ENCODE results near the gene CDH4.
"Not testable (repeated sequence)": the region's sequence is repeated elsewhere in the genome, so short reads cannot be mapped to it uniquely, and the experiment has no call there.

The CDH4 gene

DNA sequence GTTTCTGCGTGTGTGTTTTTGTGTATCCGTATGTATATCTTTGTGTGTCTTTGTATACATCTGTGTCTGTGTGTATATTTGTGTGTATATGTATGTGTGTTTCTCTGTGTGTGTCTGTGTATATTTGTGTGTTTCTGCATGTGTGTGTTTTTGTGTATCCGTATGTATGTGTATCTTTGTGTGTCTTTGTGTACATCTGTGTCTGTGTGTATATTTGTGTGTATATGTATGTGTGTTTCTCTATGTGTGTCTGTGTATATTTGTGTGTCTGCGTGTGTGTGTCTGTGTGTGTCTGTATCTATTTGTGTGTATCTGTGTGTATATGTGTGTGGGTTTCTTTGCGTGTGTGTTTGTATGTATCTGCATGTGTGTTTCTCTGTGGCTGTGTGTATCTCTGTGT, 192.6 kb downstream of the CDH4 start:
- no peak overlapping the region for H3K9ac ChIP-seq (ENCODE audit: low read depth, low read length)
- H3K27me3 ChIP-seq (ENCODE audit: control insufficient read depth, insufficient read depth, low read length): no peaks in the 10 kb centered on the region
- H3K36me3 ChIP-seq (ENCODE audit: control insufficient read depth, insufficient read depth, low read length): no peaks in the 10 kb centered on the region
- H3K4me3 ChIP-seq (ENCODE audit: low read depth, low read length): no peak overlapping the region
- H3K4me1 ChIP-seq (ENCODE audit: control insufficient read depth, insufficient read depth, low read length): peaks cover 36% of the 10 kb centered on the region
- no peaks in the 10 kb centered on the region for H3K9me3 ChIP-seq (ENCODE audit: control insufficient read depth, insufficient read depth, low read length)

DNA sequence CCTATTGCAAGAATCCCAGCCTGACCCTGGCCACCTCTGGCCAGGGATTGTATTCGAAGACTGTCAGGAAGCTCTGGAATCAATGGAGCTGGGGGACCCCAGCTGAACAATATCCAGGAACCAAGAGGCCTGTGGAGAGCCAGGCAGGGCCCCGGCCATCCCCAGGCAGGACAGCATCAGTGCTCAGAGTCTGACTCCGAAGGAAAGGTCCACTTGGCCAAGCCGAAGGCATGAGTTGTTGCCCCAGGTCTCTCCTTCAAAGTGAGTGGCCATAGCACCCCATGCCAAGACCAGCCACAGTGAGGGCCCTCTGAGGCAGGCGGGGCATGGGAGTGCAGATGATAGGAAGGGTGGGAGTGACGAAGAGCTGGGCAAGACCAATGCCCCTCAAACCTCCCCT, 193.1 kb downstream of the CDH4 start:
- Histone ChIP-seq H3K36me3 (ENCODE audit: control insufficient read depth, insufficient read depth, low read length) (no peaks in the 10 kb centered on the region), H3K9ac (ENCODE audit: low read depth, low read length) (no peak overlapping the region), H3K27me3 (ENCODE audit: control insufficient read depth, insufficient read depth, low read length) (no peaks in the 10 kb centered on the region), H3K4me3 (ENCODE audit: low read depth, low read length) (no peak overlapping the region), H3K4me1 (ENCODE audit: control insufficient read depth, insufficient read depth, low read length) (peaks cover 32% of the 10 kb centered on the region), H3K9me3 (ENCODE audit: control insufficient read depth, insufficient read depth, low read length) (no peaks in the 10 kb centered on the region)

DNA sequence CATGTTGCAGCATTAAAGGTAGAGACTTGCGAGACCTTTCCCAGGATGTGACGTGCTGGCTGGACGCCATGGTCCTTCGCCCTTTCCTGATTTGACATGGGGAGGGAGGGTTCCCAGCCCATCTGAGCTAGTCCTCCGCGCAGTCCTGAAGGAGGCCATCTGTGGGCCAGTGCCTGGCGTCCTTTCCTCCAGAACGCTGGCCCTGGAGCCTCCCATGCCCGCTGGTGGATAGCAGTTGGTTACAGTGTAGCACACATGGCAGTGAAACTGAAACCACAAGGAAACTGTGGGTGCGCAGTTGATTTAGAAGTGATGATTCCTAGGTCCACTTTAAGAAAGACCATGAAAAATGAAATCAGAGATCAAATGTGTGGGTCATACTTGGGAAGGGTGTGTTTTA, 193.7 kb downstream of the CDH4 start:
- Histone ChIP-seq H3K9ac (ENCODE audit: low read depth, low read length) (no peak overlapping the region), H3K4me1 (ENCODE audit: control insufficient read depth, insufficient read depth, low read length) (peaks cover 29% of the 10 kb centered on the region), H3K9me3 (ENCODE audit: control insufficient read depth, insufficient read depth, low read length) (no peaks in the 10 kb centered on the region), H3K4me3 (ENCODE audit: low read depth, low read length) (no peak overlapping the region), H3K36me3 (ENCODE audit: control insufficient read depth, insufficient read depth, low read length) (no peaks in the 10 kb centered on the region), H3K27me3 (ENCODE audit: control insufficient read depth, insufficient read depth, low read length) (no peaks in the 10 kb centered on the region)

DNA sequence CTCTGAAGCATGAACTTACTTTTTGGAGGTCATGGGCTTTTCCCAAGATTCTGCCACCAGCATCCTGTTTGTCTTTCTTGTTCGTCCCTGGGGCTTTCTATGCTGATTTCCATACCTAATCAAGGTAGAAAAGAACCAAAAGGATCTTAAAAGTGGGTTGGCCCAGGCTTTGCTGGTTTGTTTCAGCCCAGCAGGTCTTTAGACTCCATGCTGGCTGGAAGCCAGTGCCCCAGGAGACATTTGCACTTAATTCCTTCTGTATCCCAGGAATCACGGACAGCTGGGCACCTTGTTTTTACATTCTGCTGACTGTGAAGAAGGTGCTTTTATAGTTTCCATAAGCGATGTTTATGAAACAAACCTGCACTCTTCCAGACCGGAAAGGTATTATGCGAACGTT, 195.9 kb downstream of the CDH4 start:
- Histone ChIP-seq H3K4me1 (ENCODE audit: control insufficient read depth, insufficient read depth, low read length) (peaks cover 22% of the 10 kb centered on the region), H3K36me3 (ENCODE audit: control insufficient read depth, insufficient read depth, low read length) (no peaks in the 10 kb centered on the region), H3K9ac (ENCODE audit: low read depth, low read length) (no peak overlapping the region), H3K9me3 (ENCODE audit: control insufficient read depth, insufficient read depth, low read length) (no peaks in the 10 kb centered on the region), H3K27me3 (ENCODE audit: control insufficient read depth, insufficient read depth, low read length) (no peaks in the 10 kb centered on the region), H3K4me3 (ENCODE audit: low read depth, low read length) (no peak overlapping the region)

DNA sequence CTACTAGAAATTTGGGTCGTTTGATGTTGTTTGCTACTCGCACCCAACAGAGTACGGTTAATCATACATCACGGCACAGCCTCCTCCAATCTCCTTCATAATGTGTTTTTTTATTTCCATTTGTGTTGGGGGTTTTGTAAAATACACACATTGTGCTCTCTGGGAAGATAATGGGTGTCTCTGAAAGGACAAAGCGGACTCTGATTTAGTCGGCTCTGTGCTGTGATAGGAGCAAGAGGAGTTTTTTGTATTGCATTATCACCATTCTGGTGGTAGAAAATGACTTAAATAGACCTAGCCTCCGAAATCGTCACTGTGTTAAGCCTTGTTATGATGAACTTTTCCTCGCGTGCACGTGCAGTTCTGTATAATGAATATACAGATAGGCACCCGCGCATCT, 196.3 kb downstream of the CDH4 start:
- Histone ChIP-seq H3K36me3 (ENCODE audit: control insufficient read depth, insufficient read depth, low read length) (no peaks in the 10 kb centered on the region), H3K27me3 (ENCODE audit: control insufficient read depth, insufficient read depth, low read length) (no peaks in the 10 kb centered on the region), H3K9ac (ENCODE audit: low read depth, low read length) (no peak overlapping the region), H3K4me3 (ENCODE audit: low read depth, low read length) (no peak overlapping the region), H3K4me1 (ENCODE audit: control insufficient read depth, insufficient read depth, low read length) (peaks cover 18% of the 10 kb centered on the region), H3K9me3 (ENCODE audit: control insufficient read depth, insufficient read depth, low read length) (no peaks in the 10 kb centered on the region)

DNA sequence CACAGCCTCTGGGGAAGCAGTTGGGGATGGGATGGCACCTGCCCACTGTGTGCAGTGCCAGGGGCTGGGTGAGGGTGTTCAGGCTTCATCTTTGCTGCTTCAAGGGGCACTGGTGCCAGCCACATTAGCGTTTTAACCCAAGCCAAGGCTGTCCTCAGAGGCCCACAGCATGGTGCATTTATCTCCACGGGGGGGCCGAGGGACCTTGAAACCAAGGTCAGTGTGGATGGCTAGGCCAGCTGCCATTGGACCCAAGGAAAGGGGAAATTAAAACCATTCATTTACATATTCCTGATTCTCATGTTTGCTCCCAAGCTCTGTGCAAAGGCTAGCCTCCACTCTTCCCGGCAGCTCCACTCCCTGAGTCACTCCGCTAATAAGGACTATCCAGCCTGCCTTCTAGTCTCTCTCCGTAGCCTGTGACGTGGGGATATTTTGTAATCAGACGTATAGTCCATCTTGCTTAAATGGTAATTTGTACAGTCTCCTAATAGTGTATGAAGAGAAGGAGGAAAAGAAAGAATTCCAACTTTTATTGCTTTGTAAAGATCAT, 197.1 kb downstream of the CDH4 start:
- H3K9me3 ChIP-seq (ENCODE audit: control insufficient read depth, insufficient read depth, low read length): no peaks in the 10 kb centered on the region
- H3K27me3 ChIP-seq (ENCODE audit: control insufficient read depth, insufficient read depth, low read length): no peaks in the 10 kb centered on the region
- H3K4me3 ChIP-seq (ENCODE audit: low read depth, low read length): no peak overlapping the region
- H3K9ac ChIP-seq (ENCODE audit: low read depth, low read length): no peak overlapping the region
- H3K36me3 ChIP-seq (ENCODE audit: control insufficient read depth, insufficient read depth, low read length): no peaks in the 10 kb centered on the region
- peaks cover 16% of the 10 kb centered on the region for H3K4me1 ChIP-seq (ENCODE audit: control insufficient read depth, insufficient read depth, low read length)

DNA sequence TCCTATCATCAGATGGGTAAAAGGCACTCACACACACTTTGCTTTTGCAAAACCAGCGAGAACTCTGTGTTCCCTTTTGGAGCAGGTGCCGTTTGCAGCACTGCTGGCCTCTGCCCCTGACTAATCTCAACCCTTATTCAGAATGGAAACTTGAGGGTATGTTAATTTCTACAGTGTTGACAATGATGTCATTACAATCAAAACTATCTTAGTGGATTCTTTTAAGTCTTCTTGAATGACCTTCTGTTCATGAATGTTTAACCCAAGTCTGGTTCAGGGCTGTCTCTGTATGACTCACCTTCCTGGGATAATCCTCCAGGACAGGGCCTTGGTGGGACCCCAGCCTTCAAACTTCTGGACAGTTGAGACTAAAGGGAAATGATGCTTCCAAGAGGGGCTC, 197.9 kb downstream of the CDH4 start:
- H3K27me3 ChIP-seq (ENCODE audit: control insufficient read depth, insufficient read depth, low read length): no peaks in the 10 kb centered on the region
- H3K4me3 ChIP-seq (ENCODE audit: low read depth, low read length): no peak overlapping the region
- H3K9me3 ChIP-seq (ENCODE audit: control insufficient read depth, insufficient read depth, low read length): no peaks in the 10 kb centered on the region
- no peak overlapping the region for H3K9ac ChIP-seq (ENCODE audit: low read depth, low read length)
- no peaks in the 10 kb centered on the region for H3K36me3 ChIP-seq (ENCODE audit: control insufficient read depth, insufficient read depth, low read length)
- peaks cover 16% of the 10 kb centered on the region for H3K4me1 ChIP-seq (ENCODE audit: control insufficient read depth, insufficient read depth, low read length)

DNA sequence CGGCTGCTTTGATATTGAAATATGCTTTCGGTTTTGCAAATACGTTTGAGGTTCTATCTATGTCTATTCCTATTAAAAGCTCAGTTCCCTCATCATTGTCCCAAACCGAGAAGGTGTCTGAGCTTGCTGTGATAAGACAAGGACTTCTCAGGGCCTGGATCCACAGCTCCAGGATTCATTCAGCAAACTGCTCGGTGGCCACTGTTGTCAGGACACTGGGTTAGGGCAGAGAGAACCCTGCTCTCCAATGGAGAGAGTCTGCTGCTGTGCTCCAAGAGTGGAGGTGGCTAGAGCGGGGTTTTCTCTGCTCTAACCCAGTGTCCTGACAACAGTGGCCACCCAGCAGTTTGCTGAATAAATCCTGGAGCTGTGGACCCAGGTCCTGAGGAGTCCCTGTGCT, 198.5 kb downstream of the CDH4 start:
- peaks cover under 1% of the 10 kb centered on the region for H3K27me3 ChIP-seq (ENCODE audit: control insufficient read depth, insufficient read depth, low read length)

DNA sequence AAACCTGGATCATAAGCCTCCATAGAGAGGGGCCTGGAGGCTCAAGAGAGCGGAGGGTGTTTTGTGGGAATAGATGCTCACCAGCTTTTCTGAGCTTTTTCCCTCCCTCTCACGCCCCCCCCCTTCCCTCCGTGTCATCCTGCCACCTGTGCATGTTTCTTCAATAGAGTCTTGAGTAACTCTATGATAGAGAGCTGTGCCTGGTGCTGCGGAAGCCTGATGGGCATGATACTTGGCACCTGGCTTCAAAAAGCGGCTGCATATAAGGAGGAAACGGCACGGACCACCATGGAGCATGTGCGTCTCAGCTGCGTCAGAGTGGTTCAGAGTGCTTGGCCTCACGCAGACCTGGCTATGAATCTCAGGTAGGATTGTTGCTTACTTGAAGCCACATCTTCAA, 198.9 kb downstream of the CDH4 start:
- peaks cover 16% of the 10 kb centered on the region for H3K4me1 ChIP-seq (ENCODE audit: control insufficient read depth, insufficient read depth, low read length)
- H3K27me3 ChIP-seq (ENCODE audit: control insufficient read depth, insufficient read depth, low read length): peaks cover 4% of the 10 kb centered on the region
- no peak overlapping the region for H3K9ac ChIP-seq (ENCODE audit: low read depth, low read length)

More for the DNA sequence above, 198.5 kb downstream of the CDH4 start:
- no peak overlapping the region for H3K9ac ChIP-seq (ENCODE audit: low read depth, low read length)
- H3K9me3 ChIP-seq (ENCODE audit: control insufficient read depth, insufficient read depth, low read length): no peaks in the 10 kb centered on the region
- peaks cover 16% of the 10 kb centered on the region for H3K4me1 ChIP-seq (ENCODE audit: control insufficient read depth, insufficient read depth, low read length)
- no peaks in the 10 kb centered on the region for H3K36me3 ChIP-seq (ENCODE audit: control insufficient read depth, insufficient read depth, low read length)
- no peak overlapping the region for H3K4me3 ChIP-seq (ENCODE audit: low read depth, low read length)

DNA sequence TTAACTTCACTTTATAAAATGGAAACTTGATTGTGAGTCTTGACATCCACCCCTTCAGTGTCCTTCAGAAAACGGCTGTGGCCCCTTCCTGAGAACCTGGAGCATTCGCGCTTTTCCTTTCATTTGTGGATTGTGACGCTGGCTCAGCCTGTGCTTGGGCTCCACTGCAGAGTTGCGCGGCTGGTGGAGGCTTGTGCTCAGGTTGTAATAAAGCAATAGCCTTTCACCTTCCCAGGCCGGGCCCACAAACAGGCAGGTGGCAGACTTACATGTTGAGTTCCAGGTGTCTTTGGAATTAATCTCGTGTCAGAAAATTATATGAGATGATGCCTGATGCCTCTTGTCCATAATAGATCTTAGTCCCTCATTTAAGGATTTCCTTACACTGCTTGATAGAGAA, 199.9 kb downstream of the CDH4 start:
- H3K36me3 ChIP-seq (ENCODE audit: control insufficient read depth, insufficient read depth, low read length): no peaks in the 10 kb centered on the region
- no peak overlapping the region for H3K9ac ChIP-seq (ENCODE audit: low read depth, low read length)
- peaks cover 16% of the 10 kb centered on the region for H3K4me1 ChIP-seq (ENCODE audit: control insufficient read depth, insufficient read depth, low read length)

More for the DNA sequence above, 198.9 kb downstream of the CDH4 start:
- no peak overlapping the region for H3K4me3 ChIP-seq (ENCODE audit: low read depth, low read length)
- no peaks in the 10 kb centered on the region for H3K9me3 ChIP-seq (ENCODE audit: control insufficient read depth, insufficient read depth, low read length)
- no peaks in the 10 kb centered on the region for H3K36me3 ChIP-seq (ENCODE audit: control insufficient read depth, insufficient read depth, low read length)

DNA sequence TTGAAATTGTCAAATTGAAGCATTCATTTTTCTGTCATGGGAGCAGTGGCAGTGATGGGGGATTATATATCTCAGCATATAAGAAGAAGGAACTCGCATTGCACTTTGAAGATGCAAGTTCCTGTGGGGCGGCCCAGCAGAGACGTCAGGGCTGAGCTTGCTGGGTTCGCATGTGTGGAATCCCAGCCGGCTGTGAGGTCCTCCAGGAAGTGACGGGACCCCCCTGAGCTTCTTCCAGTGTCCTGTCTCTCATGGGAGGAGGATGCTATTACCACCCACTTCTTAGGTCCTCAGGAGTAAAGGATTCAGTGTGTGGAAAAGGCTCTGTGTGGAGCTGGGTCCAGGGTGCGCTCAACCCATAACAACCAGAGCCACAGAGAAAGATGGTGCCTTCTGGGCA, 201.2 kb downstream of the CDH4 start:
- H3K9ac ChIP-seq (ENCODE audit: low read depth, low read length): no peak overlapping the region
- peaks cover 12% of the 10 kb centered on the region for H3K4me1 ChIP-seq (ENCODE audit: control insufficient read depth, insufficient read depth, low read length)
- no peaks in the 10 kb centered on the region for H3K9me3 ChIP-seq (ENCODE audit: control insufficient read depth, insufficient read depth, low read length)
- H3K4me3 ChIP-seq (ENCODE audit: low read depth, low read length): no peak overlapping the region
- peaks cover 4% of the 10 kb centered on the region for H3K27me3 ChIP-seq (ENCODE audit: control insufficient read depth, insufficient read depth, low read length)
- H3K36me3 ChIP-seq (ENCODE audit: control insufficient read depth, insufficient read depth, low read length): no peaks in the 10 kb centered on the region

More for the DNA sequence above, 199.9 kb downstream of the CDH4 start:
- Histone ChIP-seq H3K27me3 (ENCODE audit: control insufficient read depth, insufficient read depth, low read length) (peaks cover 4% of the 10 kb centered on the region), H3K4me3 (ENCODE audit: low read depth, low read length) (no peak overlapping the region), H3K9me3 (ENCODE audit: control insufficient read depth, insufficient read depth, low read length) (no peaks in the 10 kb centered on the region)

DNA sequence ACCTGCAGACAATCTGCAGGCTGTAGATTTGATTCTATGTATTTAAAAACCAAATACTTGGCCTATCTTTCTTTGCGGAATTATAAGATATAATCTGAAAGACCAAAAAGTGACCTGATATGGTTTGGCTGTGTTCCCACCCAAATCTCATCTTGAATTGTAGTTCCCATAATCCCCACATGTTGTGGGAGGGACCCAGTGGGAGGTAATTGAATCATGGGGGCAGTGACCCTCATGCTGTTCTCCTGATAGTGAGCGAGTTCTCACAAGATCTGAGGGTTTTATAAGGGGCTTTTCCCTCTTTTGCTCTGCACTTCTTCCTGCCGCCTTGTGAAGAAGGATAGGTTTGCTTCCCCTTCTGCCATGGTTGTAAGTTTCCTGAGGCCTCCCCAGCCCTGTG, 201.6 kb downstream of the CDH4 start:
- H3K9ac ChIP-seq (ENCODE audit: low read depth, low read length); H3K27me3 ChIP-seq (ENCODE audit: control insufficient read depth, insufficient read depth, low read length); H3K4me3 ChIP-seq (ENCODE audit: low read depth, low read length); H3K36me3 ChIP-seq (ENCODE audit: control insufficient read depth, insufficient read depth, low read length); H3K4me1 ChIP-seq (ENCODE audit: control insufficient read depth, insufficient read depth, low read length); H3K9me3 ChIP-seq (ENCODE audit: control insufficient read depth, insufficient read depth, low read length): not testable (repeated sequence)
